K562 (cell line): Measurements from ENCODE around the gene KLK13. TPM values are rescaled to one million over a fixed set of nuclear protein-coding genes. Genes with fewer than 3 reads are reported as not detected.

Experiments
- CHAMP1 ChIP-seq: fragments of 450-650 bp; IDR thresholded peaks from 2 replicates; pipeline ENCODE4 v1.6.1; 2016; ENCODE audit warnings: mild to moderate bottlenecking
- E2F6 ChIP-seq, 2 experiments: IDR thresholded peaks; 2 replicates each; pipeline ENCODE4 v1.6.1; 2011; ENCODE audit warnings: borderline replicate concordance in 1 of 2, control low read depth in 1 of 2, low read depth in 1 of 2, low read length in 1 of 2, mild to moderate bottlenecking in 1 of 2, mixed read lengths in 1 of 2, moderate library complexity in 1 of 2; ENCODE audit not compliant: insufficient read depth in 1 of 2, insufficient read length in 1 of 2, poor library complexity in 1 of 2, severe bottlenecking in 1 of 2; ENCODE audit errors: extremely low read depth in 1 of 2
- IRF1 ChIP-seq: sonication (generic); formaldehyde crosslinking; IDR thresholded peaks from 2 replicates; pipeline ENCODE4 v1.8.0; 2022; ENCODE audit warnings: missing genetic modification reagents, mild to moderate bottlenecking, borderline replicate concordance
- IRF2 ChIP-seq: sonication (generic); formaldehyde crosslinking; IDR thresholded peaks from 2 replicates; pipeline ENCODE4 v1.8.1; 2022; ENCODE audit warnings: mild to moderate bottlenecking, missing genetic modification reagents
- JUN ChIP-seq, 2 experiments: sonication (generic) in 1 of 2; formaldehyde crosslinking in 1 of 2; IDR thresholded peaks; 2 replicates each; pipeline versions ENCODE4 v1.6.1 to v1.8.0; 2012 to 2022; ENCODE audit warnings: borderline replicate concordance in 2 of 2, mild to moderate bottlenecking in 2 of 2, improper control_type of control experiment in 1 of 2, low read depth in 1 of 2, low read length in 1 of 2, missing genetic modification reagents in 1 of 2
- L3MBTL2 ChIP-seq: fragments of 450-650 bp; IDR thresholded peaks from 2 replicates; pipeline ENCODE4 v1.6.1; 2016; ENCODE audit warnings: mild to moderate bottlenecking, moderate library complexity
- MTA1 ChIP-seq: fragments of 450-650 bp; IDR thresholded peaks from 2 replicates; pipeline ENCODE4 v1.6.1; 2017; ENCODE audit warnings: borderline replicate concordance
- MTA2 ChIP-seq: fragments of 450-650 bp; IDR thresholded peaks from 2 replicates; pipeline ENCODE4 v1.6.1; 2016; ENCODE audit warnings: low read depth
- NCOA6 ChIP-seq: fragments of 450-650 bp; IDR thresholded peaks from 2 replicates; pipeline ENCODE4 v1.6.1; 2017; ENCODE audit warnings: mild to moderate bottlenecking
- NEUROD1 ChIP-seq: fragments of 150-350 bp; IDR thresholded peaks from 2 replicates; pipeline ENCODE4 v1.6.1; 2014; ENCODE audit warnings: borderline replicate concordance, low read length, low read depth; ENCODE audit not compliant: partially characterized antibody
- NUFIP1 ChIP-seq: fragments of 450-650 bp; IDR thresholded peaks from 2 replicates; pipeline ENCODE4 v1.6.1; 2018; ENCODE audit not compliant: partially characterized antibody
- PRPF4 ChIP-seq: fragments of 200-400 bp; formaldehyde crosslinking; IDR thresholded peaks from one replicate; pipeline ENCODE4 v1.6.1; 2017; ENCODE audit warnings: low read length, low read depth, mild to moderate bottlenecking; ENCODE audit not compliant: insufficient read depth, poor library complexity, severe bottlenecking
- SIRT6 ChIP-seq: IDR thresholded peaks from one replicate; pipeline ENCODE4 v1.6.1; 2012; ENCODE audit warnings: low read depth, mild to moderate bottlenecking, control low read depth, inconsistent platforms, low read length, moderate library complexity
- TARDBP ChIP-seq: fragments of 450-650 bp; IDR thresholded peaks from 2 replicates; pipeline ENCODE4 v1.6.1; 2016
- TFE3 ChIP-seq: fragments of 450-650 bp; formaldehyde crosslinking; IDR thresholded peaks from 2 replicates; pipeline ENCODE4 v1.4.0; 2020; ENCODE audit warnings: mild to moderate bottlenecking, mixed read lengths
- TOE1 ChIP-seq, 2 experiments: fragments of 450-650 bp in 1 of 2; sonication (generic) in 1 of 2; formaldehyde crosslinking in 1 of 2; IDR thresholded peaks; 2 replicates each; pipeline versions ENCODE4 v1.7.1 to v1.8.0; 2016 to 2022; ENCODE audit warnings: borderline replicate concordance in 2 of 2, mild to moderate bottlenecking in 2 of 2, antibody characterized with exemption in 1 of 2, inconsistent platforms in 1 of 2, low read depth in 1 of 2, missing genetic modification reagents in 1 of 2, moderate library complexity in 1 of 2
- ZNF668 ChIP-seq: fragments of 250-450 bp; sonication (Bioruptor Pico); IDR thresholded peaks from 2 replicates; pipeline ENCODE4 v1.8.0; 2022; ENCODE audit warnings: mild to moderate bottlenecking, inconsistent platforms
- ZNF740 ChIP-seq, 3 experiments: fragments of 200-800 bp in 1 of 3; sonication (Bioruptor generic) in 1 of 3; sonication (generic) in 1 of 3; formaldehyde crosslinking in 1 of 3; IDR thresholded peaks; 2 replicates each; pipeline versions ENCODE4 v1.6.1 to v1.8.0; 2016 to 2022; ENCODE audit warnings: mild to moderate bottlenecking in 2 of 3, missing compliant biosample characterization in 2 of 3, missing genetic modification characterization in 2 of 3, missing genetic modification reagents in 1 of 3
- ZSCAN29 ChIP-seq: fragments of 450-650 bp; IDR thresholded peaks from 2 replicates; pipeline ENCODE4 v1.6.1; 2017
- polyA plus RNA-seq, 8 experiments: library from polyadenylated mRNA; depleted of rRNA in 4 of 8; stranded (reverse) in 5 of 8; unstranded in 3 of 8; fragments of >200 nt; fragmentation: Nextera tagmentation in 2 of 8; fragmentation: Illumina TruSeq in 1 of 8; extraction: Ambion mirVana in 2 of 8; extraction: Trizol in 1 of 8; gene quantifications; 2 replicates each; pipeline versions ENCODE4 v1.2.1 to v1.2.3, GENCODE V29; 2011 to 2014; ENCODE audit warnings: inconsistent platforms in 1 of 8, missing spikeins in 1 of 8
- total RNA-seq, 7 experiments: library from RNA; depleted of rRNA in 6 of 7; stranded (reverse); fragments of >200 nt in 6 of 7; fragmentation: Illumina TruSeq in 2 of 7; extraction: Trizol in 2 of 7; gene quantifications; 2 replicates each; pipeline versions ENCODE4 v1.2.1 to v1.2.3, GENCODE V29; 2011 to 2021; ENCODE audit warnings: low replicate concordance in 1 of 7

Gene KLK13
- total and polyA plus RNA-seq, 9 of the 15 experiments (the other 6 are each of a cell fraction or from before 2014, with no cell fraction given) = 0.72 to 9.0 (median 2.3) TPM

- TF ChIP-seq CHAMP1 (no peak), IRF2 (CRISPR knock-in tag) (no peak), ZSCAN29 (no peak), NEUROD1 (peak; percentile 53), ZNF740 (CRISPR knock-in tag; IDR thresholded peaks at IDR 0.05) (no peak), ZNF740 (tag; IDR thresholded peaks at IDR 0.05) (no peak), IRF1 (CRISPR knock-in tag) (no peak), MTA2 (no peak), SIRT6 (no peak), TARDBP (no peak), TOE1 (IDR thresholded peaks at IDR 0.05; ENCODE audit: borderline replicate concordance) (0 out of 2 replicates have a peak, but pooled peaks have one; percentile 15), TOE1 (CRISPR knock-in tag; IDR thresholded peaks at IDR 0.05; ENCODE audit: borderline replicate concordance, low read depth) (no peak), PRPF4 (no peak), L3MBTL2 (no peak), JUN (IDR thresholded peaks at IDR 0.05; ENCODE audit: borderline replicate concordance, low read depth, low read length) (no peak), JUN (CRISPR knock-in tag; IDR thresholded peaks at IDR 0.05; ENCODE audit: borderline replicate concordance) (no peak), ZNF668 (CRISPR knock-in tag) (no peak), E2F6 (IDR thresholded peaks at IDR 0.05; ENCODE audit: borderline replicate concordance in 1 of 2, extremely low read depth in 1 of 2, insufficient read depth in 1 of 2, insufficient read length in 1 of 2, low read depth in 1 of 2, low read length in 1 of 2, poor library complexity in 1 of 2, severe bottlenecking in 1 of 2) (peak in 1 of 2 experiments; percentile 43), MTA1 (peak; percentile 37; the same call in 1 of the 2 replicates), NCOA6 (no peak), TFE3 (no peak), NUFIP1 (no peak)
Observed at GRCh38 chr19:51064534-51065220, at the start of gene KLK13 (continued).
